ENCODE measurements around the gene SEC62. TPM values are rescaled to one million over a fixed set of nuclear protein-coding genes. Genes with fewer than 3 reads are reported as not detected.
"Not testable (repeated sequence)": the region's sequence is repeated elsewhere in the genome, so short reads cannot be mapped to it uniquely, and the experiment has no call there.

SEC62 gene
- total RNA-seq, 4 donors from 2014 or later, result 75.9 to 88.8 (median 82.4) TPM

GRCh38 chr3:170007031-170007663, 40.5 kb downstream of the SEC62 start:
- Histone ChIP-seq H3K9me3 (no peaks in the 10 kb centered on the region), H3K36me3 (no peaks in the 10 kb centered on the region), H3K4me3 (no peak overlapping the region), H3K4me1 (no peaks in the 10 kb centered on the region), H3K27me3 (peaks cover 13% of the 10 kb centered on the region), H3K27ac (no peak overlapping the region)
- TF ChIP-seq POLR2AphosphoS5 (IDR thresholded peaks at IDR 0.05) (no peak), POLR2A (IDR thresholded peaks at IDR 0.05) (no peak), CTCF (IDR thresholded peaks at IDR 0.05) (no peak), EP300 (IDR thresholded peaks at IDR 0.05) (no peak)
- 61% methylated on average over 6 to 7 of the region's 7 CpGs for WGBS, 2 donors (ENCODE audit: low coverage in 1 of 2)
- ATAC-seq, result no peak

DNA sequence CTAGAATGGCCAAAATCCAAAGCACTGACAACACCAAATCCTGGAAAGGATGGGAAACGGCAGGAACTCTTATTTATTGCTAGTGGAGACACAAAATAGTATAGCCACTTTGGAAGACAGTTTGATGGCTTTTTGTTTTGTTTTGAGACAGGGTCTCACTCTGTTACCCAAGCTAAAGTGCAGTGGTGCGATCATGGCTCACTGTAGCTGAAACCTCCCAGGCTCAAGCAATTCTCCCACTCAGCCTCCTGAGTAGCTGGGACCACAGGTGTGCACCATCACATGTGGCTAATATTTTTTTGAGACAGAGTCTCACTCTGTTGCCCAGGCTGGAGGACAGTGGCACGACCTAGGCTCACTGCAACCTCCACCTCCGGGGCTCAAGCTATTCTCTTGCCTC, 43.9 kb downstream of the SEC62 start:
- Histone ChIP-seq H3K36me3 (no peaks in the 10 kb centered on the region), H3K27me3 (peaks cover 19% of the 10 kb centered on the region), H3K27ac (no peak overlapping the region), H3K9me3 (no peaks in the 10 kb centered on the region), H3K4me1 (no peaks in the 10 kb centered on the region), H3K4me3 (no peak overlapping the region)
- WGBS, 2 donors (ENCODE audit: low coverage in 1 of 2), result 73 to 100% methylated on average over 2 to 4 of the region's 4 CpGs
- no peak for ATAC-seq
- TF ChIP-seq POLR2A (IDR thresholded peaks at IDR 0.05), result no peak
- no peak for TF ChIP-seq POLR2AphosphoS5 (IDR thresholded peaks at IDR 0.05)
- no peak for TF ChIP-seq EP300 (IDR thresholded peaks at IDR 0.05)
- TF ChIP-seq CTCF (IDR thresholded peaks at IDR 0.05), result no peak

GRCh38 chr3:170012683-170013400, 46.2 kb downstream of the SEC62 start:
- Histone ChIP-seq H3K9me3 (no peaks in the 10 kb centered on the region), H3K4me1 (no peaks in the 10 kb centered on the region), H3K27ac (no peak overlapping the region), H3K36me3 (no peaks in the 10 kb centered on the region), H3K27me3 (peaks cover 17% of the 10 kb centered on the region), H3K4me3 (no peak overlapping the region)
- no peak for ATAC-seq
- TF ChIP-seq POLR2AphosphoS5 (IDR thresholded peaks at IDR 0.05), result no peak
- TF ChIP-seq CTCF (IDR thresholded peaks at IDR 0.05), result no peak
- no peak for TF ChIP-seq POLR2A (IDR thresholded peaks at IDR 0.05)
- no peak for TF ChIP-seq EP300 (IDR thresholded peaks at IDR 0.05)
- 43 to 58% methylated on average over 5 to 7 of the region's 7 CpGs for WGBS, 2 donors (ENCODE audit: low coverage in 1 of 2)

- 84% methylated on average over 3 of the region's 3 CpGs; no CpG with 5 or more reads in 1 of the 2 donors for WGBS, 2 donors (ENCODE audit: low coverage in 1 of 2)
- Histone ChIP-seq H3K9me3 (no peaks in the 10 kb centered on the region), H3K27ac (no peak overlapping the region), H3K4me1 (no peaks in the 10 kb centered on the region), H3K27me3 (peaks cover 6% of the 10 kb centered on the region), H3K4me3 (no peak overlapping the region), H3K36me3 (no peaks in the 10 kb centered on the region)
- TF ChIP-seq EP300 (IDR thresholded peaks at IDR 0.05) (no peak), CTCF (IDR thresholded peaks at IDR 0.05) (no peak), POLR2AphosphoS5 (IDR thresholded peaks at IDR 0.05) (no peak), POLR2A (IDR thresholded peaks at IDR 0.05) (no peak)
- no peak for ATAC-seq
Measured at GRCh38 chr3:170016057-170016456, 49.5 kb downstream of the SEC62 start.

- not testable (repeated sequence) for H3K27ac ChIP-seq, ATAC-seq, H3K9me3 ChIP-seq, H3K4me1 ChIP-seq, H3K36me3 ChIP-seq, H3K4me3 ChIP-seq, H3K27me3 ChIP-seq
- WGBS, 2 donors (ENCODE audit: low coverage in 1 of 2), result 78 to 89% methylated on average over 3 to 4 of the region's 4 CpGs
Measured at GRCh38 chr3:170019306-170019705, 52.7 kb downstream of the SEC62 start.
